Activated CD4-positive, alpha-beta T cell treated with anti-CD3 and anti-CD28 coated beads for 36 hours (primary cell): Measurements from ENCODE around the gene CHMP5. TPM values are rescaled to one million over a fixed set of nuclear protein-coding genes. Genes with fewer than 3 reads are reported as not detected.

ENCODE experiments used
- ATAC-seq: fragments of 200-7000 bp; cut with Tn5 transposase; one replicate; pipeline ENCODE4 v1.10.0; 2021; ENCODE audit warnings: mild to moderate bottlenecking, moderate library complexity
- CTCF ChIA-PET: fragments of 350-600 bp; sonication (Branson Sonifier 250); formaldehyde crosslinking; loops from one replicate; lab custom pipeline; 2021; ENCODE audit warnings: antibody characterized with exemption; lab: Charles Lee
- POLR2A ChIA-PET: fragments of 350-600 bp; sonication (Branson Sonifier 250); formaldehyde crosslinking; loops from one replicate; lab custom pipeline; 2021; ENCODE audit warnings: antibody characterized with exemption, inconsistent platforms; lab: Charles Lee
- DNase-seq: peaks from one replicate; pipeline ENCODE4 v3.0.0-alpha.2; 2020
- H3K27ac Mint-ChIP-seq: one replicate; pipeline ENCODE4 v1.8.0; 2021; ENCODE audit warnings: mixed read lengths
- H3K27me3 Mint-ChIP-seq: one replicate; pipeline ENCODE4 v1.8.0; 2021; ENCODE audit warnings: mixed read lengths
- H3K36me3 Mint-ChIP-seq: one replicate; pipeline ENCODE4 v1.8.0; 2021; ENCODE audit warnings: low read depth, mixed read lengths
- H3K4me1 Mint-ChIP-seq: one replicate; pipeline ENCODE4 v1.8.0; 2021; ENCODE audit warnings: mixed read lengths
- H3K4me3 Mint-ChIP-seq: one replicate; pipeline ENCODE4 v1.8.0; 2021; ENCODE audit warnings: mild to moderate bottlenecking, moderate library complexity, mixed read lengths
- H3K9me3 Mint-ChIP-seq: one replicate; pipeline ENCODE4 v1.8.0; 2021; ENCODE audit warnings: low read depth, mixed read lengths
- intact Hi-C, 2 experiments: fragments of 100-400 bp; cut with DNase I in 1 of 2; cut with micrococcal nuclease in 1 of 2; formaldehyde crosslinking; loops; one replicate each; pipeline versions ENCODE4 v1.14.2 to v1.15.1; 2022 to 2024; cut with DNase I, micrococcal nuclease
- total RNA-seq, 2 experiments: library from RNA; stranded (reverse); gene quantifications; one replicate each; pipeline ENCODE4 v1.2.3, GENCODE V29; 2021

Gene CHMP5
- total RNA-seq, 2 experiments from 2014 or later: 102 to 106 TPM

DNA sequence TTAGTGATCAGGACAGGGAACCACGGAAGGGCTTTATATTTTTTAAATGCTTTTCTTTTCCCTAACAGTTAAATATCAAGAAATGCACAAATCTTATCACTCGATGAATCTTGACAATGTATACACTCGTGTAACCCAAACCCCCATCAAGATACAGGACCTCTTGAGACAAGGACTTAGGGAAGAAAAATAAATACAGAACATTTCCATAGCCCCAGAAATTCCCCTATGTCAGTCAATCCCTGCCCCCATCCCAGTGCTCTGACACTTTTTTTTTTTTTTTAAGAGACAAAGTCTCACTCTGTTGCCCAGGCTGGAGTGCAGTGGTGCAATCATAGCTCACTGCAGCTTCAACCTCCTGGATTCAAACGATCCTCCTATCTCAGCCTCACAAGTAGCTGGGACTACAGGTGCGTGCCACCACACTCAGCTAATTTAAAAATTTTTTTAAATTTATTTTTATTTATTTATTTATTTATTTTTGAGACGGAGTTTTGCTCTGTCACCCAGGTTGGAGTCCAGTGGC lies 22.2 kb upstream of the CHMP5 start:
- ATAC-seq (no peak), DNase-seq (no peak)
- H3K4me3 Mint-ChIP-seq: no peak overlapping the region
- intact Hi-C loops: loop anchor here in 1 of 2 experiments (5.0 kb wide), 1 partner anchor 35 kb away; no protein-coding TSS in a partner anchor
- H3K36me3 Mint-ChIP-seq: peaks cover 5% of the 10 kb centered on the region
- H3K9me3 Mint-ChIP-seq: no peaks in the 10 kb centered on the region
- ChIA-PET POLR2A (no interaction called here), CTCF (interaction anchor here (1.0 to 1.7 kb wide), 4 partner anchors 13 to 132 kb away, joined by 3 to 7 read pairs (median 5); no protein-coding TSS in a partner anchor)
- H3K27me3 Mint-ChIP-seq: peaks cover 3% of the 10 kb centered on the region
- no peak overlapping the region for H3K27ac Mint-ChIP-seq
- H3K4me1 Mint-ChIP-seq: peaks cover 5% of the 10 kb centered on the region

DNA sequence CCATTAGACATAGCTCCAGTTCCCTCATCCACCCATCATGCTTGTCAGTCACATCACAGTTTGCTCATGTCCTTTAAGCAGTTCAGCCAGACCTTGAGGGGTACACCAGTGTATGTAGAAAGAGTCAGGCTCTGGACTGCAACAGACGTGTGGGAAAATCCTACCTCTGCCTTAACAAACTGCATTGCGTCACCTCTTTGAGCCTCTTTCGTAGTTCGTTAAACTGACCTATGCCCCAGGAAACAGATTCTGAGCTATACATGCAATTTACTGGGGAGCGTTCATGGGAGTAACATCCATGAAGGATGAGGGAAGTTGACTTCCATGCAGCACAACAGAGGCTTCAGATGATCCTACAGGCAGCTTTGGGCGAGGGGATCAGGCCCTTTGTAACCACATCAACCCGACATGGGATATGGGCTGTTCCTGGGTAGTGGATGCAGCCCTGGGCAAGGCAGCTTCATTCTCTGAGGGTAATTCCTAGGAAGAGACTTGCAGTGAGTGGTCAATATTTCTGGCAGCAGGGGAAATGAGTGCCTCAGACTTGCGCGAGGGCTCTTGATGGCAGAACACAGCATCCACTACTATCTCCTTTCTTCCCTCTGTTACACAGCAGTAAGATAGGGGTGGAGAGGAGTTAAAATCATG lies 20.6 kb upstream of the CHMP5 start:
- H3K4me3 Mint-ChIP-seq: no peak overlapping the region
- POLR2A ChIA-PET: interaction anchor here (0.6 to 0.7 kb wide), 2 partner anchors 14 to 664 kb away, joined by 3 read pairs; no protein-coding TSS in a partner anchor
- H3K9me3 Mint-ChIP-seq: no peaks in the 10 kb centered on the region
- H3K4me1 Mint-ChIP-seq: peaks cover 5% of the 10 kb centered on the region
- DNase-seq (no peak), ATAC-seq (no peak)
- CTCF ChIA-PET: interaction anchor here (0.6 to 1.7 kb wide), 4 partner anchors 11 to 180 kb away, joined by 3 to 4 read pairs (median 4); no protein-coding TSS in a partner anchor
- H3K27ac Mint-ChIP-seq: no peak overlapping the region
- peaks cover 11% of the 10 kb centered on the region for H3K36me3 Mint-ChIP-seq
- intact Hi-C loops: loop anchor here in 1 of 2 experiments (5.0 kb wide), 1 partner anchor 37 kb away; no protein-coding TSS in a partner anchor
- H3K27me3 Mint-ChIP-seq: peaks cover 3% of the 10 kb centered on the region

DNA sequence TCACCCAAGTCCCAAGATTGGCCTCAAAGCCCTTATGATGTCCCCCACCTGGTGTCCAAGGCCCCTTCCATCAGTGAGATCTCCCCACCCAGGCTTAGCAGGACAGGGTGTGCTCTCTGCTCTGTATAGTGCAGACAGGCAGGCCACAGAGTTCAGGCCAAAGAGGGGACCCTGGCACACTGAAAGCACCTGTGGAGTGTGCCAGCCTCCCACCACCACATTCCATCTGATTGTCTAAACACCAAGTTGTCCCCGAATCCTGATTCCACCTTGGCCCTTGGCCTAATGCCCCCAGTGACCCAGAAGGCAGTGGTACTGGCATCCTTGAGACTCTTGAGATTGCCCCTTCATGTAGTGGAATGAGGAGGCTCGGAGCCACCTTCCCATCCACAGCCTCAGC lies 19.5 kb upstream of the CHMP5 start:
- peaks cover 3% of the 10 kb centered on the region for H3K27me3 Mint-ChIP-seq
- POLR2A ChIA-PET: no interaction called here
- no peaks in the 10 kb centered on the region for H3K9me3 Mint-ChIP-seq
- no peak for DNase-seq
- CTCF ChIA-PET: interaction anchor here (0.7 kb wide), 1 partner anchor 172 kb away, joined by 3 read pairs; no protein-coding TSS in a partner anchor
- H3K36me3 Mint-ChIP-seq: peaks cover 11% of the 10 kb centered on the region
- no peak overlapping the region for H3K4me3 Mint-ChIP-seq
- H3K4me1 Mint-ChIP-seq: no peaks in the 10 kb centered on the region
- intact Hi-C loops: loop anchor here in 1 of 2 experiments (5.0 kb wide), 1 partner anchor 58 kb away; no protein-coding TSS in a partner anchor
- no peak overlapping the region for H3K27ac Mint-ChIP-seq
- no peak for ATAC-seq

DNA sequence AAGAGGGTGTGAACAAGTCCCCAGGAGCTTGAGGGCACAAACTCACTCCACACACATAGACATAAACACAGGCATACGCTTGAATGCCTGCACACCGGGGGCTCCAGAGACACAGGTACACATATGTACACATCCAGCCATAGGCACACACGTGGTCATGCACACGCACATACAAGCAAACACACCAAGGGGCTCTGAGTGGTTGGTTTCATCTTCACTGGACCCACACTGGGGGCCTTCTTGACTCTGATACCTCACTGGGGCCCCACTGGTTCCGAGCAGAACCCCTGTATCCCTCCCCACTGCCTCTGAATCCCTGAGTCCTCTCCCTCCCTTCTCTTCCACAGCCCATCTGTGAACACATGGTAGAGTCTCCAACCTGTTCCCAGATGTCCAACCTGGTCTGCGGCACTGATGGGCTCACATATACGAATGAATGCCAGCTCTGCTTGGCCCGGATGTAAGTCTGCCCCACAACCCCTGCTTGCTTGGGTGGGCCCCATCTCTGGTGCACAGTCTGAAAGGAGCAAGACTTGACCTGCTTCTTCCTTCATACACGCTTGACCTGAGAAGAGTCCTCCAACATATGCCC lies 18.5 kb upstream of the CHMP5 start:
- ATAC-seq (no peak), DNase-seq (no peak)
- Mint-ChIP-seq H3K36me3 (peaks cover 13% of the 10 kb centered on the region), H3K27ac (no peak overlapping the region), H3K9me3 (no peaks in the 10 kb centered on the region), H3K27me3 (peaks cover 3% of the 10 kb centered on the region), H3K4me3 (no peak overlapping the region), H3K4me1 (no peaks in the 10 kb centered on the region)
- POLR2A ChIA-PET: interaction anchor here (0.6 kb wide), 1 partner anchor 61 kb away, joined by 3 read pairs; no protein-coding TSS in a partner anchor
- CTCF ChIA-PET: no interaction called here
- intact Hi-C loops: loop anchor here in 1 of 2 experiments (5.0 kb wide), 1 partner anchor 59 kb away; no protein-coding TSS in a partner anchor

DNA sequence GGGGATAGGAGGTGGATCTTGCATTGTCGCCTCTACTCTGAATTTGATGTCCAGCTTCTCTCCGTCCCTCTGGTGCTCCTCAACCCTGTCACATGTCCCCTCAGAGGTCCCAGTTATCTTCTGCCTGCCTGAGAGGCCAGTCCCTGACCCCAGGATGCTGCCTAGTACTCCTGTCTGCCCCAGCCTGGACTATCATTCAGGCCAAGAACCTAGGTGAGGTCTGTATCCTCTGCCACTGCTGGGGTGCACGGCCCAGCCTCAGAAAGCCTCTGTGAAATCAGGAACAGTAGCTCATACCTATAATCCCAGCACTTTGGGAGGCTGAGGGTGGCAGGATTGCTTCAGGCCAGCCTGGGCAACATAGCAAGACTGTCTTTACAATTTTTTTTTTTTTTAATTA lies 16.2 kb upstream of the CHMP5 start:
- CTCF ChIA-PET: interaction anchor here (0.6 kb wide), 1 partner anchor 81 kb away, joined by 3 read pairs; the partner anchor contains the start of gene B4GALT1
- no peak overlapping the region for H3K27ac Mint-ChIP-seq
- no peak for ATAC-seq

DNA sequence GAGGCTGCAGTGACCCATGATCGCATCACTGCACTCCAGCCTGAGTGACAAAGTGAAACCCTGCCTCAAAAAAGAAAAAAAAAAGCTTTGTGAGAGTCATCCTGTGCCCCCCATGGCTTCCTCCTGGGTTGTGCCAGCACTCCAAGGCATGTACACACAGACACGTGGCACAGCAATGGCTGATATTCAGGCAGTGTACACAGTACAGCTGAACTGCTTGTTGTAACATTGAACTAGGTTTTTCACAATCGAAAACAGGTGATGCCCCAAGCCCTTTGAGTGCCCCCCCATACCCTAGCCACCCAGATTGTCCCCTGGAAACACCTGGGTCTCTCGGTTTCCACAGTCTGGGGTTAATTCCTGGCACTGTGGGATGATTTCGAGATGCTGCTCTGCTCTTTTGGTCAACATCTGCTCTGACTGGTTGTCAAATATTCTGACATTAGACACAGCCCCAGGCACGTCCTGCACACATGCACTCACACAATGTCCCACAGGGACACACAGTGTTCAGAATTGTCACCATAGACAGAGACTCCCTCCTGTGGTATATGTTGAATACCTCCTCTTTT lies 15.7 kb upstream of the CHMP5 start:
- H3K36me3 Mint-ChIP-seq: peaks cover 23% of the 10 kb centered on the region
- CTCF ChIA-PET: interaction anchor here (0.6 kb wide), 1 partner anchor 15 kb away, joined by 5 read pairs; no protein-coding TSS in a partner anchor
- no peak overlapping the region for H3K4me3 Mint-ChIP-seq
- no peaks in the 10 kb centered on the region for H3K4me1 Mint-ChIP-seq
- no peaks in the 10 kb centered on the region for H3K27me3 Mint-ChIP-seq
- intact Hi-C loops: loop anchor here in 1 of 2 experiments (5.0 kb wide), 1 partner anchor 62 kb away; no protein-coding TSS in a partner anchor
- H3K9me3 Mint-ChIP-seq: no peaks in the 10 kb centered on the region
- DNase-seq: no peak
- H3K27ac Mint-ChIP-seq: no peak overlapping the region
- POLR2A ChIA-PET: no interaction called here
- peak; percentile 36 for ATAC-seq

More for the DNA sequence above, 16.2 kb upstream of the CHMP5 start:
- POLR2A ChIA-PET: no interaction called here
- H3K27me3 Mint-ChIP-seq: no peaks in the 10 kb centered on the region
- H3K4me3 Mint-ChIP-seq: no peak overlapping the region
- intact Hi-C loops: loop anchor here in 1 of 2 experiments (5.0 kb wide), 1 partner anchor 61 kb away; no protein-coding TSS in a partner anchor
- no peaks in the 10 kb centered on the region for H3K9me3 Mint-ChIP-seq
- no peak for DNase-seq
- H3K4me1 Mint-ChIP-seq: no peaks in the 10 kb centered on the region
- peaks cover 23% of the 10 kb centered on the region for H3K36me3 Mint-ChIP-seq

DNA sequence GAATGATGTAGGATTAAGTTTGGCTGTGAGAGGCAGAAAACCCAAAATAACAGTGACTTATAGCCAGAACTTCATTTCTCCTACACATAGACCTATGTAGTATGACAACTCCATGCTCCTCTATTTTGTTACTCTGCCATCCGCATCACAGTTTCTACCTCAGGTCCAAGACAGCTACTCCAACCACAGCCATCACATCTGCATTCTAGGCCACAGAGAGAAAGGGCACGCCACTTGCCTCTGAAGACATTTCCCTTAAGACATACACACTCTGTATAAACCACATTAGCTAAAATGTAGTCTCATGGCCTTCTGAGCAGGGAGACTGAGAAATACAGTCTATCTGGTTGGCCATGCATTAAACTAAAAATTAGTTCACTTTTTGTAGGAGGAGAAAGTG lies 14.9 kb upstream of the CHMP5 start:
- ATAC-seq: peak; percentile 21
- H3K36me3 Mint-ChIP-seq: peaks cover 23% of the 10 kb centered on the region

DNA sequence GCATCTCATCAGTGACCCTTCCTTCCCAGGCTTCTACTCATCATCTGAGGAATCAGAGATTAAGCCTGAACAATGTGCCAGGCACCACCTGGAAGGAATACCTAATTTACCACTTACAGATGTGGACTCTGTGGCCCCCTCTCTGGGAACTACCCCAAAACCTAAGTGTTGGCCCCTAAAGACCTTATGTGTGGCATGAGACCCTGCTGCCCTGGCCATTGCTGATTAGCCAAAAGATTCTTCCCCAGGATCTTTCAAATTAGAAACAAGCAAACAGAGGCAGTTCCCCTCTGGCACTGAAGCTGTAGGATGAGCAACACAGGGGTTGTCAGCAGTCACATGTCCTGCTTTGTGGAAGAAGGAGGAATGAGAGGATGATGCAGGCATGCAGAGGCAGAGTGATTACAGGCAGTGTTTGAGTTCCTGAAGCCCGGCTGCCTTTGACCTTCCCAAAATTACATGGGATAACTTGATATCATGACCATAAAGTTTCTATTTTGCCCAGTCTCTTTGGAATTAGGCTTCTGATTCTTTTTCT lies 14.3 kb upstream of the CHMP5 start:
- peaks cover 23% of the 10 kb centered on the region for H3K36me3 Mint-ChIP-seq
- H3K4me3 Mint-ChIP-seq: no peak overlapping the region
- ChIA-PET POLR2A (interaction anchor here (0.6 kb wide), 1 partner anchor 11 kb away, joined by 3 read pairs; the partner anchor contains the start of gene SPINK4), CTCF (no interaction called here)
- no peaks in the 10 kb centered on the region for H3K27me3 Mint-ChIP-seq
- H3K4me1 Mint-ChIP-seq: no peaks in the 10 kb centered on the region
- H3K9me3 Mint-ChIP-seq: no peaks in the 10 kb centered on the region
- intact Hi-C loops: no loop called here
- no peak overlapping the region for H3K27ac Mint-ChIP-seq
- no peak for DNase-seq
- no peak for ATAC-seq

More for the DNA sequence above, 14.9 kb upstream of the CHMP5 start:
- H3K27me3 Mint-ChIP-seq: no peaks in the 10 kb centered on the region
- intact Hi-C loops: loop anchor here in 1 of 2 experiments (5.0 kb wide), 1 partner anchor 63 kb away; no protein-coding TSS in a partner anchor
- H3K27ac Mint-ChIP-seq: no peak overlapping the region
- H3K4me3 Mint-ChIP-seq: no peak overlapping the region
- no peaks in the 10 kb centered on the region for H3K9me3 Mint-ChIP-seq
- CTCF ChIA-PET: interaction anchor here (0.6 kb wide), 1 partner anchor 16 kb away, joined by 5 read pairs; no protein-coding TSS in a partner anchor
- no peak for DNase-seq
- POLR2A ChIA-PET: interaction anchor here (0.6 kb wide), 1 partner anchor 10 kb away, joined by 3 read pairs; the partner anchor contains the start of gene SPINK4
- no peaks in the 10 kb centered on the region for H3K4me1 Mint-ChIP-seq

DNA sequence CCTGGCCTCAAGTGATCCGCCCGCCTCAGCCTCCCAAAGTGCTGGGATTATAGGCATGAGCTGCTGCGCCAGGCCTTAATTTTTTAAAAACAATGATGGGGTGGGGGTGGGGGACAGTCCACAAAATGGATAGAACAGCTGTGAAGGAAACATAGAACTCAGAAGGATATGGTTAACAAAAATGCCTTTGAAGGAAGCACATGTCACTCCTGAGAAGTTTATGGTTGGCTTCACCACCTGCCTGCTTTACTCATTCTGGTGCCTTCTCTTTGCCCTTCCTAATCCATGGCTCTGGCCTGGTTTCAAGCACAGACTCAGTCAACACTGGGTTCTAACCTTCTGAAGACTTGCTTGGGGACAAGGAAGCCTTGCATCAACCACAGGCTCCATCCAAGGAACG lies 10.6 kb upstream of the CHMP5 start:
- H3K36me3 Mint-ChIP-seq: peaks cover 36% of the 10 kb centered on the region
- H3K4me1 Mint-ChIP-seq: no peaks in the 10 kb centered on the region
- POLR2A ChIA-PET: interaction anchor here (0.6 kb wide), 1 partner anchor 10 kb away, joined by 4 read pairs; the partner anchor contains the start of genes BAG1 and CHMP5

DNA sequence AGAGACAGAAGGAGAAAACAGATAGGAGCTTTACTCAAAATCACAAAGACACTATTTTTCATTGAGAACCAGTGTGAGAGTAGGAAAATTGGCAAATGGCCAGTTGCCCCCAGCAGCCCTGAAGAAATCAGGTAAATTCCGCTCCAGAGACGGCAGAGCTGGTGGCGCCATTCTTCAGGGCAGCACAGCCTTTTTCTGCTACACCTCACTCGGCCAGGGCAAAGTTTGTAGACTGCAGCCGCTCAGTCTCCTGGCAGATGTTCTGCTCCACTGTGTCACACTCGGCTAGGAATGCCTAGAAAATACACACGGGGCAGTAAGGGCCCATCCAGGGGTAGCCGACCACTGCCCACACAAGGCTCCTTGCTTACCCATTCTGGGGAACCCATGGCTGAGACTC lies 9.8 kb upstream of the CHMP5 start:
- Mint-ChIP-seq H3K27ac (no peak overlapping the region), H3K4me1 (peaks cover 5% of the 10 kb centered on the region), H3K4me3 (no peak overlapping the region), H3K36me3 (peaks cover 38% of the 10 kb centered on the region), H3K27me3 (no peaks in the 10 kb centered on the region), H3K9me3 (no peaks in the 10 kb centered on the region)
- ATAC-seq: no peak
- intact Hi-C loops: no loop called here
- POLR2A ChIA-PET: no interaction called here
- DNase-seq: no peak
- CTCF ChIA-PET: no interaction called here

More for the DNA sequence above, 10.6 kb upstream of the CHMP5 start:
- Mint-ChIP-seq H3K9me3 (no peaks in the 10 kb centered on the region), H3K27ac (no peak overlapping the region), H3K27me3 (no peaks in the 10 kb centered on the region), H3K4me3 (no peak overlapping the region)
- ATAC-seq (no peak), DNase-seq (no peak)
- intact Hi-C loops: no loop called here
- CTCF ChIA-PET: no interaction called here
